K562 (cell line): ENCODE data around the gene RPL3. TPM values are rescaled to one million over a fixed set of nuclear protein-coding genes. Genes with fewer than 3 reads are reported as not detected.
A peak's percentile ranks its signal among the peaks of the same experiment; 100 is the strongest.

Source experiments
- ASH1L ChIP-seq: fragments of 450-650 bp; IDR thresholded peaks from 2 replicates; pipeline ENCODE4 v1.6.1; 2018; ENCODE audit warnings: borderline replicate concordance, mild to moderate bottlenecking, low read depth; ENCODE audit not compliant: partially characterized antibody
- CEBPG ChIP-seq, 3 experiments: fragments of 200-800 bp in 1 of 3; sonication (Bioruptor generic) in 1 of 3; sonication (generic) in 1 of 3; formaldehyde crosslinking in 1 of 3; IDR thresholded peaks in 2 of 3; conservative IDR thresholded peaks in 1 of 3; 2 replicates each; pipeline versions ENCODE4 v1.6.1 to v1.8.0; 2016 to 2022; ENCODE audit warnings: missing compliant biosample characterization in 2 of 3, missing genetic modification characterization in 2 of 3, mild to moderate bottlenecking in 1 of 3, missing genetic modification reagents in 1 of 3
- E2F3 ChIP-seq: fragments of 250-450 bp; sonication (Bioruptor Pico); IDR thresholded peaks from 2 replicates; pipeline ENCODE4 v1.4.0; 2020; ENCODE audit warnings: mild to moderate bottlenecking
- ETV5 ChIP-seq: sonication (generic); formaldehyde crosslinking; IDR thresholded peaks from 2 replicates; pipeline ENCODE4 v1.4.0; 2020; ENCODE audit warnings: low read depth, mild to moderate bottlenecking, missing genetic modification reagents
- FOSL1 ChIP-seq: fragments of 200-800 bp; sonication (Bioruptor generic); conservative IDR thresholded peaks from 2 replicates; pipeline ENCODE4 v1.6.1; 2016; ENCODE audit warnings: missing genetic modification characterization, missing compliant biosample characterization
- FOXA3 ChIP-seq, 2 experiments: fragments of 450-650 bp in 1 of 2; sonication (generic) in 1 of 2; formaldehyde crosslinking; IDR thresholded peaks in 1 of 2; conservative IDR thresholded peaks in 1 of 2; 2 replicates each; pipeline versions ENCODE4 v1.4.0 to v1.8.0; 2020 to 2022; ENCODE audit warnings: mild to moderate bottlenecking in 2 of 2, missing genetic modification reagents in 1 of 2
- ILK ChIP-seq: fragments of 450-650 bp; IDR thresholded peaks from 2 replicates; pipeline ENCODE4 v1.6.1; 2016; ENCODE audit warnings: missing genetic modification characterization, low read depth, mild to moderate bottlenecking, missing compliant biosample characterization, moderate library complexity, borderline replicate concordance
- JUND ChIP-seq, 2 experiments: IDR thresholded peaks; 2 replicates in 1 of 2; 3 replicates in 1 of 2; pipeline ENCODE4 v1.6.1; 2011; ENCODE audit warnings: borderline replicate concordance in 2 of 2, low read depth in 2 of 2, low read length in 2 of 2, improper control_type of control experiment in 1 of 2, missing biosample characterization in 1 of 2, missing genetic modification characterization in 1 of 2, missing genetic modification reagents in 1 of 2
- L3MBTL2 ChIP-seq: fragments of 450-650 bp; IDR thresholded peaks from 2 replicates; pipeline ENCODE4 v1.6.1; 2016; ENCODE audit warnings: mild to moderate bottlenecking, moderate library complexity
- LCOR ChIP-seq: sonication (generic); formaldehyde crosslinking; IDR thresholded peaks from 2 replicates; pipeline ENCODE4 v1.8.0; 2022; ENCODE audit warnings: mild to moderate bottlenecking, missing genetic modification reagents
- MTA1 ChIP-seq: fragments of 450-650 bp; IDR thresholded peaks from 2 replicates; pipeline ENCODE4 v1.6.1; 2017; ENCODE audit warnings: borderline replicate concordance
- NCOA2 ChIP-seq, 2 experiments: fragments of 450-650 bp; IDR thresholded peaks; 2 replicates each; pipeline ENCODE4 v1.6.1; 2018; ENCODE audit warnings: mild to moderate bottlenecking in 2 of 2, moderate library complexity in 1 of 2; ENCODE audit not compliant: partially characterized antibody in 2 of 2
- NFE2 ChIP-seq: IDR thresholded peaks from 2 replicates; pipeline ENCODE4 v1.6.1; 2014; ENCODE audit warnings: antibody characterized with exemption, low read depth
- NR3C1 ChIP-seq: sonication (generic); formaldehyde crosslinking; IDR thresholded peaks from 2 replicates; pipeline ENCODE4 v1.8.1; 2022; ENCODE audit warnings: missing genetic modification reagents
- NUFIP1 ChIP-seq: fragments of 450-650 bp; IDR thresholded peaks from 2 replicates; pipeline ENCODE4 v1.6.1; 2018; ENCODE audit not compliant: partially characterized antibody
- PCBP1 ChIP-seq: fragments of 200-400 bp; formaldehyde crosslinking; IDR thresholded peaks from 2 replicates; pipeline ENCODE4 v1.6.1; 2018; ENCODE audit warnings: mild to moderate bottlenecking, low read depth, low read length; ENCODE audit not compliant: poor library complexity, severe bottlenecking
- SIN3A ChIP-seq, 2 experiments: fragments of 150-350 bp in 1 of 2; IDR thresholded peaks; 2 replicates each; pipeline ENCODE4 v1.6.1; 2011 to 2016; ENCODE audit warnings: borderline replicate concordance in 2 of 2, low read depth in 2 of 2, low read length in 2 of 2, mild to moderate bottlenecking in 2 of 2, moderate library complexity in 2 of 2; ENCODE audit not compliant: control insufficient read depth in 1 of 2
- SMARCA4 ChIP-seq: fragments of 450-650 bp; IDR thresholded peaks from 2 replicates; pipeline ENCODE4 v1.6.1; 2016
- STAT5A ChIP-seq: IDR thresholded peaks from 2 replicates; pipeline ENCODE4 v1.6.1; 2012; ENCODE audit warnings: low read length, inconsistent platforms, borderline replicate concordance
- TEAD2 ChIP-seq: fragments of 450-650 bp; IDR thresholded peaks from 2 replicates; pipeline ENCODE4 v1.6.1; 2016; ENCODE audit warnings: missing genetic modification characterization, control low read depth, missing compliant biosample characterization
- TEAD4 ChIP-seq, 2 experiments: sonication (generic) in 1 of 2; formaldehyde crosslinking in 1 of 2; IDR thresholded peaks; 2 replicates each; pipeline versions ENCODE4 v1.6.1 to v1.8.0; 2012 to 2022; ENCODE audit warnings: borderline replicate concordance in 1 of 2, inconsistent platforms in 1 of 2, low read length in 1 of 2, mild to moderate bottlenecking in 1 of 2, missing genetic modification reagents in 1 of 2
- ZFX ChIP-seq: sonication (generic); formaldehyde crosslinking; IDR thresholded peaks from 2 replicates; pipeline ENCODE4 v1.8.0; 2022; ENCODE audit warnings: mild to moderate bottlenecking, missing genetic modification reagents, moderate library complexity
- ZNF77 ChIP-seq: fragments of 250-450 bp; sonication (Bioruptor Pico); IDR thresholded peaks from 2 replicates; pipeline ENCODE4 v1.5.0; 2020
- polyA plus RNA-seq, 8 experiments: library from polyadenylated mRNA; depleted of rRNA in 4 of 8; stranded (reverse) in 5 of 8; unstranded in 3 of 8; fragments of >200 nt; fragmentation: Nextera tagmentation in 2 of 8; fragmentation: Illumina TruSeq in 1 of 8; extraction: Ambion mirVana in 2 of 8; extraction: Trizol in 1 of 8; gene quantifications; 2 replicates each; pipeline versions ENCODE4 v1.2.1 to v1.2.3, GENCODE V29; 2011 to 2014; ENCODE audit warnings: inconsistent platforms in 1 of 8, missing spikeins in 1 of 8
- total RNA-seq, 7 experiments: library from RNA; depleted of rRNA in 6 of 7; stranded (reverse); fragments of >200 nt in 6 of 7; fragmentation: Illumina TruSeq in 2 of 7; extraction: Trizol in 2 of 7; gene quantifications; 2 replicates each; pipeline versions ENCODE4 v1.2.1 to v1.2.3, GENCODE V29; 2011 to 2021; ENCODE audit warnings: low replicate concordance in 1 of 7
- TF ChIP-seq, protein P1 (sequence below): fragments of 200-800 bp; sonication (Bioruptor generic); IDR thresholded peaks from 2 replicates; pipeline ENCODE4 v1.6.1; 2017; ENCODE audit warnings: missing genetic modification characterization, missing compliant biosample characterization
- TF ChIP-seq, protein P2 (sequence below), 2 experiments: fragments of 250-450 bp in 1 of 2; fragments of 450-650 bp in 1 of 2; sonication (Bioruptor Pico) in 1 of 2; IDR thresholded peaks; 2 replicates each; pipeline versions ENCODE4 v1.6.1 to v1.8.0; 2016 to 2021; ENCODE audit warnings: mild to moderate bottlenecking in 2 of 2, moderate library complexity in 2 of 2, missing compliant biosample characterization in 1 of 2, missing genetic modification characterization in 1 of 2

Gene RPL3
- total and polyA plus RNA-seq, 9 of the 15 experiments (the other 6 are each of a cell fraction or from before 2014, with no cell fraction given), result 1,624 to 4,066 (median 2,565) TPM

DNA sequence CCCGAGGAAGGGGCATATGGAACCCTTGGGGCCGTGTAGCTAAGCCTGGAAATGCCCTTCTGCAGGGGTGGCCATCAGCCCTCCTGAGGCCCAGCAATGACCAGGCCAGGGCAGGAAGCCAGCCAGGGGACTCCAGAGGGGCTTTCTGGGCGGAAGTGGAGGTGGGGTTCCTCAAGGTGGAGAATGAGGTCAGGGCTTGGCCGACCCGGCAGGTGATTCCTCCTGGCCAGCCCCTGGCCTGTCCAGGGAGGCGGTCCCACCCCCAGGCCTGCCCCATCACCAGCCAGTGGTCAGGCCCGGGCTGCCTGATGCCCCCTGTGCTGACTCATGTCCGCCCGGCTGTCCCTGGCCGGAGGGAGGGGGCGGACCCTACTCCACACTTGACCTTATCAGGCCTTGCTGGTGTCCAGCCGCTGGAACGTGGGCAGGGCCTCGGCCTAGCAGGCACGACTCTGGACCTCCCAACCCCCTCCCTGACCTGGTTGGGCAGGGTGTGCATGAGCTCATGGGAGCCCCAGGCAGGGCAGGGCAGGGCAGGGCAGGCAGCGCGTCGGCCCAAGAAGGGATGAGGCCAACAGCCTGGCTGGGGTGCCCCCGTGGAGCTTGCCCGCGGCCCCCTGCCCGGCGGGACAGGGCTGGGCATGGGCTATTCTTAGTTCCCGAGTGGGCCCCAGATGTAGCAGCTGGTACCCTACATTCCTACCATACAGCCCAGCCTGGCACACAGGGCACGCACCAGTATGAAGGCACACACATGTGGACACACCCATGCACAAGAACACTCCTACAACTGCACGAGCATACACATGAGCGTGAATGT, 35.9 kb downstream of the RPL3 start (continued):
- TF ChIP-seq FOSL1 (tag), result peak; percentile 92
- TF ChIP-seq FOXA3 (CRISPR knock-in tag; conservative IDR thresholded peaks at IDR 0.05 in 1 of 2, IDR thresholded peaks at IDR 0.05 in 1 of 2), result no peak
- TF ChIP-seq JUND (IDR thresholded peaks at IDR 0.05; ENCODE audit: borderline replicate concordance, low read depth, low read length), result peak; percentile 92
- peak; percentile 86; the same call in 1 of the 3 replicates for TF ChIP-seq JUND (tag; IDR thresholded peaks at IDR 0.05; ENCODE audit: borderline replicate concordance, low read depth, low read length)
- peak; percentile 65 for TF ChIP-seq MTA1
- no peak for TF ChIP-seq E2F3 (CRISPR knock-in tag)
- TF ChIP-seq LCOR (CRISPR knock-in tag), result 0 out of 2 replicates have a peak, but pooled peaks have one; percentile 33
- TF ChIP-seq ETV5 (CRISPR knock-in tag), result peak; percentile 89
- TF ChIP-seq SIN3A (IDR thresholded peaks at IDR 0.05; ENCODE audit: borderline replicate concordance in 2 of 2, control insufficient read depth in 1 of 2, low read depth in 2 of 2, low read length in 2 of 2), result no peak
- TF ChIP-seq, protein P1, sequence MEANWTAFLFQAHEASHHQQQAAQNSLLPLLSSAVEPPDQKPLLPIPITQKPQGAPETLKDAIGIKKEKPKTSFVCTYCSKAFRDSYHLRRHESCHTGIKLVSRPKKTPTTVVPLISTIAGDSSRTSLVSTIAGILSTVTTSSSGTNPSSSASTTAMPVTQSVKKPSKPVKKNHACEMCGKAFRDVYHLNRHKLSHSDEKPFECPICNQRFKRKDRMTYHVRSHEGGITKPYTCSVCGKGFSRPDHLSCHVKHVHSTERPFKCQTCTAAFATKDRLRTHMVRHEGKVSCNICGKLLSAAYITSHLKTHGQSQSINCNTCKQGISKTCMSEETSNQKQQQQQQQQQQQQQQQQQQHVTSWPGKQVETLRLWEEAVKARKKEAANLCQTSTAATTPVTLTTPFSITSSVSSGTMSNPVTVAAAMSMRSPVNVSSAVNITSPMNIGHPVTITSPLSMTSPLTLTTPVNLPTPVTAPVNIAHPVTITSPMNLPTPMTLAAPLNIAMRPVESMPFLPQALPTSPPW, result peak; percentile 80
- TF ChIP-seq TEAD4 (IDR thresholded peaks at IDR 0.05; ENCODE audit: low read length), result peak; percentile 66
- TF ChIP-seq TEAD4 (CRISPR knock-in tag; IDR thresholded peaks at IDR 0.05; ENCODE audit: borderline replicate concordance), result no peak
- 0 out of 2 replicates have a peak, but pooled peaks have one; percentile 2 for TF ChIP-seq TEAD2 (tag)
- TF ChIP-seq CEBPG (CRISPR knock-in tag; IDR thresholded peaks at IDR 0.05), result no peak
- TF ChIP-seq CEBPG (tag; conservative IDR thresholded peaks at IDR 0.05 in 1 of 2, IDR thresholded peaks at IDR 0.05 in 1 of 2), result no peak
- no peak for TF ChIP-seq ASH1L
- TF ChIP-seq NCOA2 (IDR thresholded peaks at IDR 0.05; ENCODE audit: partially characterized antibody in 2 of 2), result peak in 1 of 2 experiments; percentile 60
- no peak for TF ChIP-seq ILK (tag)
- TF ChIP-seq NR3C1 (CRISPR knock-in tag), result no peak
- no peak for TF ChIP-seq NUFIP1
- no peak for TF ChIP-seq STAT5A
- TF ChIP-seq NFE2, result peak; percentile 94
- peak; percentile 87 for TF ChIP-seq L3MBTL2
- TF ChIP-seq SMARCA4, result peak; percentile 79
- TF ChIP-seq ZNF77 (CRISPR knock-in tag), result no peak
- TF ChIP-seq PCBP1, result peak; percentile 48
- TF ChIP-seq ZFX (CRISPR knock-in tag), result peak; percentile 85
- TF ChIP-seq, protein P2, sequence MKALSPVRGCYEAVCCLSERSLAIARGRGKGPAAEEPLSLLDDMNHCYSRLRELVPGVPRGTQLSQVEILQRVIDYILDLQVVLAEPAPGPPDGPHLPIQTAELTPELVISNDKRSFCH (CRISPR knock-in tag; IDR thresholded peaks at IDR 0.05), result no peak
- TF ChIP-seq, protein P2 (tag; IDR thresholded peaks at IDR 0.05), result 0 out of 2 replicates have a peak, but pooled peaks have one; percentile 31
